ENCODE data around the gene DGKH. TPM values are rescaled to one million over a fixed set of nuclear protein-coding genes. Genes with fewer than 3 reads are reported as not detected.

DGKH gene
- polyA plus RNA-seq, 1 donor from 2014 or later: 3.5 TPM

- Histone ChIP-seq H3K9me3 (ENCODE audit: low read length) (no peaks in the 10 kb centered on the region), H3K4me3 (ENCODE audit: low read length) (no peak overlapping the region), H3F3A (ENCODE audit: insufficient read depth, low read length, poor library complexity, severe bottlenecking) (no peaks in the 10 kb centered on the region), H3K36me3 (ENCODE audit: insufficient read depth, low read length) (no peaks in the 10 kb centered on the region), H3K9me2 (ENCODE audit: insufficient read depth, low read length) (no peaks in the 10 kb centered on the region), H3K9ac (ENCODE audit: low read length) (no peak overlapping the region), H3K27ac (ENCODE audit: low read length) (no peak overlapping the region), H4K20me1 (ENCODE audit: insufficient read depth) (no peaks in the 10 kb centered on the region), H3K4me2 (ENCODE audit: low read length) (no peak overlapping the region), H3K27me3 (ENCODE audit: insufficient read depth, low read depth, low read length) (no peaks in the 10 kb centered on the region), H2AFZ (ENCODE audit: low read depth, low read length) (no peak overlapping the region), H3K79me2 (replicated peaks; ENCODE audit: insufficient read depth, low read length) (no peaks in the 10 kb centered on the region)
- TF ChIP-seq CTCF (IDR thresholded peaks at IDR 0.05; ENCODE audit: poor library complexity, severe bottlenecking) (no peak), REST (IDR thresholded peaks at IDR 0.05; ENCODE audit: borderline replicate concordance) (no peak), RAD21 (conservative IDR thresholded peaks at IDR 0.05) (no peak), SMC3 (conservative IDR thresholded peaks at IDR 0.05; ENCODE audit: poor library complexity) (no peak), EZH2 (IDR thresholded peaks at IDR 0.05; ENCODE audit: borderline replicate concordance, insufficient read depth, low read length, poor library complexity, severe bottlenecking) (no peak), MXI1 (conservative IDR thresholded peaks at IDR 0.05; ENCODE audit: poor library complexity, severe bottlenecking) (no peak), EP300 (conservative IDR thresholded peaks at IDR 0.05; ENCODE audit: poor library complexity, severe bottlenecking) (no peak), TAF1 (IDR thresholded peaks at IDR 0.05; ENCODE audit: low read depth) (no peak), POLR2AphosphoS5 (IDR thresholded peaks at IDR 0.05) (no peak)
These were observed 36.7 kb upstream of the DGKH start for GRCh38 chr13:42011601-42012350.

- no peaks in the 10 kb centered on the region for H4K20me1 ChIP-seq (ENCODE audit: insufficient read depth)
- H3F3A ChIP-seq (ENCODE audit: insufficient read depth, low read length, poor library complexity, severe bottlenecking): no peaks in the 10 kb centered on the region
- H3K4me2 ChIP-seq (ENCODE audit: low read length): no peak overlapping the region
- H3K4me3 ChIP-seq (ENCODE audit: low read length): no peak overlapping the region
- H3K27ac ChIP-seq (ENCODE audit: low read length): no peak overlapping the region
- H3K79me2 ChIP-seq (replicated peaks; ENCODE audit: insufficient read depth, low read length): no peaks in the 10 kb centered on the region
- no peaks in the 10 kb centered on the region for H3K36me3 ChIP-seq (ENCODE audit: insufficient read depth, low read length)
- no peaks in the 10 kb centered on the region for H3K27me3 ChIP-seq (ENCODE audit: insufficient read depth, low read depth, low read length)
- H3K9me3 ChIP-seq (ENCODE audit: low read length): no peaks in the 10 kb centered on the region
- no peak overlapping the region for H3K9ac ChIP-seq (ENCODE audit: low read length)
- no peak overlapping the region for H2AFZ ChIP-seq (ENCODE audit: low read depth, low read length)
- H3K9me2 ChIP-seq (ENCODE audit: insufficient read depth, low read length): no peaks in the 10 kb centered on the region
- no peak for TF ChIP-seq POLR2AphosphoS5 (IDR thresholded peaks at IDR 0.05)
- TF ChIP-seq REST (IDR thresholded peaks at IDR 0.05; ENCODE audit: borderline replicate concordance): no peak
- no peak for TF ChIP-seq RAD21 (conservative IDR thresholded peaks at IDR 0.05)
- no peak for TF ChIP-seq TAF1 (IDR thresholded peaks at IDR 0.05; ENCODE audit: low read depth)
- TF ChIP-seq CTCF (IDR thresholded peaks at IDR 0.05; ENCODE audit: poor library complexity, severe bottlenecking): no peak
- TF ChIP-seq SMC3 (conservative IDR thresholded peaks at IDR 0.05; ENCODE audit: poor library complexity): no peak
- no peak for TF ChIP-seq EZH2 (IDR thresholded peaks at IDR 0.05; ENCODE audit: borderline replicate concordance, insufficient read depth, low read length, poor library complexity, severe bottlenecking)
- TF ChIP-seq EP300 (conservative IDR thresholded peaks at IDR 0.05; ENCODE audit: poor library complexity, severe bottlenecking): no peak
- no peak for TF ChIP-seq MXI1 (conservative IDR thresholded peaks at IDR 0.05; ENCODE audit: poor library complexity, severe bottlenecking)
These were observed 34.3 kb upstream of the DGKH start for GRCh38 chr13:42014119-42014518.

All from neural cell (in vitro differentiated cells).